Muscle layer of colon (tissue), 2 donors: Measurements from ENCODE around the gene S100A12.

Source experiments
- H3K27ac ChIP-seq: one replicate; pipeline ENCODE4 v1.7.0; 2013; ENCODE audit warnings: low read depth, mild to moderate bottlenecking, low read length, moderate library complexity
- H3K27me3 ChIP-seq, 2 donors: one replicate each; pipeline ENCODE4 v1.7.0; 2013; ENCODE audit warnings: low read length in 2 of 2, mild to moderate bottlenecking in 2 of 2; ENCODE audit not compliant: insufficient read depth in 2 of 2, control insufficient read depth in 1 of 2
- H3K36me3 ChIP-seq: one replicate; pipeline ENCODE4 v1.7.0; 2013; ENCODE audit warnings: mild to moderate bottlenecking, low read length; ENCODE audit not compliant: insufficient read depth
- H3K4me1 ChIP-seq: one replicate; pipeline ENCODE4 v1.7.0; 2013; ENCODE audit warnings: mild to moderate bottlenecking, low read length; ENCODE audit not compliant: insufficient read depth
- H3K4me3 ChIP-seq, 2 donors: one replicate each; pipeline ENCODE4 v1.7.0; 2013; ENCODE audit warnings: low read length in 2 of 2, low read depth in 1 of 2, mild to moderate bottlenecking in 1 of 2, moderate library complexity in 1 of 2
- H3K9ac ChIP-seq: one replicate; pipeline ENCODE4 v1.7.0; 2013; ENCODE audit warnings: low read length
- H3K9me3 ChIP-seq: one replicate; pipeline ENCODE4 v1.7.0; 2013; ENCODE audit warnings: mild to moderate bottlenecking, low read length
- donor health status: abdominal sarcoma.
- donor health status: Adenocarcinoma of cecum.

The S100A12 gene

GRCh38 chr1:153384958-153385580, 9.6 kb upstream of the S100A12 start:
- no peak overlapping the region for H3K4me3 ChIP-seq
- H3K36me3 ChIP-seq, result no peaks in the 10 kb centered on the region
- no peak overlapping the region for H3K9ac ChIP-seq
- H3K4me1 ChIP-seq, result no peaks in the 10 kb centered on the region
- H3K27ac ChIP-seq, result no peak overlapping the region
- no peaks in the 10 kb centered on the region for H3K27me3 ChIP-seq
- H3K9me3 ChIP-seq, result no peaks in the 10 kb centered on the region

DNA sequence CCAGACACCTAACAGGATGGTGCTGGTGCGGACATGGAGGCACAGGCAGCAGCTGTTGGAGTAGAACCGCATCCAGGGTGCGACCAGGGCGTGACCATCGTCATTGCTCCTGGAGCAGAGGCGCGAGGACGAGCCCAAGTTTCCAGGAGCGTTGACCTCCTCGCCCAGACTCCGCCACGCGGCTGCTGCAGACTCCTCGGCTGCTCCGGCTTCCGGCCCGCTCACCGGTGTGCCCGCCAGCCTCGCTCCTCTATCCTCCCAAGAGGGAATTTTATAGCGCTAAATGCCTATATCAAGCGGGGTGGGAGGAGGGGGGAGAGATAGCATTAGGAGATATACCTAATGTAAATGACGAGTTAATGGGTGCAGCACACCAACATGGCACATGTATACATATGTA, 5.3 kb upstream of the S100A12 start:
- no peaks in the 10 kb centered on the region for H3K4me1 ChIP-seq

GRCh38 chr1:153379591-153379990, 4.2 kb upstream of the S100A12 start:
- H3K4me1 ChIP-seq, result no peaks in the 10 kb centered on the region
- H3K9ac ChIP-seq, result no peak overlapping the region
- H3K27me3 ChIP-seq, result no peaks in the 10 kb centered on the region
- no peak overlapping the region for H3K4me3 ChIP-seq
- H3K27ac ChIP-seq, result no peak overlapping the region
- no peaks in the 10 kb centered on the region for H3K9me3 ChIP-seq
- H3K36me3 ChIP-seq, result no peaks in the 10 kb centered on the region

More for the DNA sequence above, 5.3 kb upstream of the S100A12 start:
- Histone ChIP-seq H3K9me3 (no peaks in the 10 kb centered on the region), H3K4me3 (no peak overlapping the region), H3K9ac (no peak overlapping the region), H3K27ac (no peak overlapping the region), H3K36me3 (no peaks in the 10 kb centered on the region), H3K27me3 (no peaks in the 10 kb centered on the region)

DNA sequence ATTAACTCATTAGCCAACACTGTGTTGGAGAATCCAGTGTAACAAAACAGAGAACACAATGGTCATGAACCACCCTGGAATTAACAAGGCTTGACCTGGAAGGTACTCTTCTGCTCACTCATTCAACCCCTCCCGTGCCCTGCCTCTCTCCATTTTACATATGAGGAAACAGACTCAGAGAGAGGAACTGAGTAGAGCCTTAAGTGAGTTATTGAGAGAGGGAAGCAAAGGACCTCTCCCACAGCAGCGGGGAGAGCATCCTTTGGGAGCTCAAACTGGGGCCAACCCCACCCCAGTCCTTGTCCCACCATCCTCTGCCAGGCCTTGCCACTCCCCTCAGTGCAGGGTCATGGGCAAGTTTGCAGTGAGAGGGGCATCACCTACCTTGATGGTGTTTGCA, 1.4 kb downstream of the S100A12 start:
- H3K36me3 ChIP-seq, result no peaks in the 10 kb centered on the region
- H3K4me1 ChIP-seq, result no peaks in the 10 kb centered on the region
- no peaks in the 10 kb centered on the region for H3K27me3 ChIP-seq
- no peak overlapping the region for H3K9ac ChIP-seq
- H3K9me3 ChIP-seq, result no peaks in the 10 kb centered on the region
- no peak overlapping the region for H3K27ac ChIP-seq
- H3K4me3 ChIP-seq, result no peak overlapping the region

DNA sequence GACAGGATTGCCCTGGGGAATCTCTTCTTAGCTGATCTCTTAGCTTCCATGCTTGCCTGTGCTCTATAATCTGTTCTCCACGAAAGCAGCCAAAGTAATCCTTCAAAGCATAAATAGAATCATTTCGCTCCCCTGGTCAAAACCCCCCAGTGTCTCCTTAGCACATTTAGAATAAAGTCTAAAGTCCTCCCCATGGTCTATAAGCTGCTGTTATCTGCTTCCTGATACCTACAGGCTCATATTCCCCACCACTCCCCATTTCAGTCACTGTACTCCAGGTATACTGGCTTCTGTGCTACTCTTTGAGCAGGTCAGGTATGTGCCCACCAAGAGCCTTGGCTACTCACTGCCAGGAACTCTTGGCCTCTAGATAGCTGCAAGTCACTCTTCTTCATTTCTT, 2.9 kb downstream of the S100A12 start:
- no peaks in the 10 kb centered on the region for H3K4me1 ChIP-seq
- no peaks in the 10 kb centered on the region for H3K36me3 ChIP-seq
- no peak overlapping the region for H3K9ac ChIP-seq
- H3K4me3 ChIP-seq, result no peak overlapping the region
- H3K27me3 ChIP-seq, result no peaks in the 10 kb centered on the region
- no peak overlapping the region for H3K27ac ChIP-seq
- no peaks in the 10 kb centered on the region for H3K9me3 ChIP-seq

DNA sequence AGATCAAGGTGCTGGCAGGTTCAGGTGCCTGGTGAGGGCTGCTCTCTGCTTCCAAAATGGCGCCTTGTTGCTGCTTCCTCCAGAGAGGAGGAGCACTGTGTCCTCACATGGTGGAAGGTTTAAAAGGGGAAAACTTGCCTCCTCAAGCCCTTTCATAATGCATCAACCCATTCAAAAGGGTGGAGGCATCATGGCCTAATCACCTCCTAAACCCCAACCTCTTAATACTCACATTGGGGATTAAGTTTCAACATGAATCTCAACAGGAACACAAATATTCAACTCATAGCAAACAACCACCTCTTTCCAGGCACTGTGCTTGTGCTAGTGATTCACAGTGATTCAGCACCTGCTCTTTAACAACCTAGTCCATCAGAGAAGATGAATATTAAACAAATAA, 4.2 kb downstream of the S100A12 start:
- Histone ChIP-seq H3K36me3 (no peaks in the 10 kb centered on the region), H3K4me1 (no peaks in the 10 kb centered on the region), H3K27me3 (no peaks in the 10 kb centered on the region), H3K27ac (no peak overlapping the region), H3K9ac (no peak overlapping the region), H3K9me3 (no peaks in the 10 kb centered on the region), H3K4me3 (no peak overlapping the region)

- no peak overlapping the region for H3K27ac ChIP-seq
- H3K4me3 ChIP-seq, result no peak overlapping the region
- no peaks in the 10 kb centered on the region for H3K36me3 ChIP-seq
- no peaks in the 10 kb centered on the region for H3K4me1 ChIP-seq
- H3K27me3 ChIP-seq, result no peaks in the 10 kb centered on the region
- H3K9ac ChIP-seq, result no peak overlapping the region
- H3K9me3 ChIP-seq, result no peaks in the 10 kb centered on the region
These were observed 5.3 kb downstream of the S100A12 start for GRCh38 chr1:153370146-153370545.

- Histone ChIP-seq H3K9ac (no peak overlapping the region), H3K27ac (no peak overlapping the region), H3K4me1 (no peaks in the 10 kb centered on the region), H3K4me3 (no peak overlapping the region), H3K36me3 (no peaks in the 10 kb centered on the region), H3K27me3 (no peaks in the 10 kb centered on the region), H3K9me3 (no peaks in the 10 kb centered on the region)
These were observed 6.9 kb downstream of the S100A12 start for GRCh38 chr1:153368495-153368894.

DNA sequence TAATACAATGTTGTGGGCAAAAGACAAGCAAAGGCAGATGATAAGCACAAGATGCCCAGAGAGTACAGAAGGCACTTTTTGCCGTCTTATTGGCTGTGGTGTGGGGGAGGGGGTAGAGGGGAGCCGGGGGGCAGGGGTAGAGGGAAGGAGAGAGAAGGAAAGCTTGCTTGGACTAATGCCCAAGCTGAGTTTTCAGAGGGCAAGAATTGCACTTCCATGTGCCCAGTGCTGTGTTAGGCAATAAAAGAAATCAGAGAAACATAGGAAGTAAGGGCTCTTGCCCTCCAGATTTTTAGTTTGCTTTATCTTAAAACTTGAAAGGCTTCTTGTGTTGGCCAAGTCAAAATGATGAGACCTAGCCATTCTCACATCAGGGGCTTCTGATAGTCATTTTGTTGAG, 8.3 kb downstream of the S100A12 start:
- H3K4me1 ChIP-seq, result no peaks in the 10 kb centered on the region
- H3K36me3 ChIP-seq, result no peaks in the 10 kb centered on the region
- H3K9ac ChIP-seq, result no peak overlapping the region
- H3K27me3 ChIP-seq, result no peaks in the 10 kb centered on the region
- H3K4me3 ChIP-seq, result no peak overlapping the region
- no peak overlapping the region for H3K27ac ChIP-seq
- H3K9me3 ChIP-seq, result no peaks in the 10 kb centered on the region

GRCh38 chr1:153366261-153366660, 9.2 kb downstream of the S100A12 start:
- H3K36me3 ChIP-seq, result no peaks in the 10 kb centered on the region
- no peak overlapping the region for H3K27ac ChIP-seq
- H3K4me3 ChIP-seq, result no peak overlapping the region
- H3K4me1 ChIP-seq, result no peaks in the 10 kb centered on the region
- H3K9me3 ChIP-seq, result no peaks in the 10 kb centered on the region
- no peaks in the 10 kb centered on the region for H3K27me3 ChIP-seq
- H3K9ac ChIP-seq, result no peak overlapping the region

- H3K27me3 ChIP-seq, result no peaks in the 10 kb centered on the region
These were observed 9.7 kb downstream of the S100A12 start for GRCh38 chr1:153365696-153366095.

More at GRCh38 chr1:153365696-153366095, 9.7 kb downstream of the S100A12 start:
- Histone ChIP-seq H3K4me1 (no peaks in the 10 kb centered on the region), H3K27ac (no peak overlapping the region), H3K9me3 (no peaks in the 10 kb centered on the region), H3K9ac (no peak overlapping the region), H3K4me3 (no peak overlapping the region), H3K36me3 (no peaks in the 10 kb centered on the region)
